ENCODE measurements around the gene SLCO2A1.

Gene SLCO2A1

DNA sequence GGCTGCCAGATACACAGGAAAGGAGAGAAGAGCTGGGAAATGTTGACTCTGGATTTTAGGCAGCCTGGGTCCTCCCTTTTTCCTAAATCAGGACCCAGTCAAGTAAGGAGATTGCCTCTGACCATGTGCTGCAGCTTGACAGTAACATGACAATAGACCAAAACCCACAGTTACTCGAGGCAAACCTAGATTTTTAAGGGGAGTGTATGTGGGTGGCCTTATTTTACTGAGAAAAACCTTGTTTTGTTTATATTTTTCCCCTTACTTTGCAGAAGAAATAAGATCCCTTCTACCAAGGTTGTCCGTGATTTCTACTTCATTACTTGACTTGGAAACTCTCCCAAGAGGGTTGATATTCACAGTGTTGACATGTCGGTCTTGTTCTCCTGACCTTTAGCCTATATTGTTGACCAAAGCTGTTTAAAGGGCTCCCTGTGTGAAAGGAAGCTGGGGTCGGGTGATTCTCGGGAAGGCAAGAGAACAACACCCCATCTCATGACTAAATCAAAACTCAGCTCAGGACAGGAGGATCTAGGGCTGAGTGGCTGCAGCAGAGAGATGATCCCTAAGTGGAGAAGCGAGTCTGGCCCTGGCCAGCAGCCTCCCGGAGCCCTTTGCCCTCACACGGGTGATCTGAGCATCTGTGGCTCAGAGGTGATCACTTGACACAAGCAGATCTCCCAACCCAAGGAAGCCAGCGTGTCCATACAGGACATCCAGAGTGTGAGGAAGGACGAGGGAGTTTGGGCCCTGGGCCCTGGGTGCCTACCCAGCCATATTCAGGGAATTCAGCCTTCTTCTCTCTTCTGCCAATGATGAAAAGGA, 31.0 kb upstream of the SLCO2A1 start:
- DNase-seq = no peak

DNA sequence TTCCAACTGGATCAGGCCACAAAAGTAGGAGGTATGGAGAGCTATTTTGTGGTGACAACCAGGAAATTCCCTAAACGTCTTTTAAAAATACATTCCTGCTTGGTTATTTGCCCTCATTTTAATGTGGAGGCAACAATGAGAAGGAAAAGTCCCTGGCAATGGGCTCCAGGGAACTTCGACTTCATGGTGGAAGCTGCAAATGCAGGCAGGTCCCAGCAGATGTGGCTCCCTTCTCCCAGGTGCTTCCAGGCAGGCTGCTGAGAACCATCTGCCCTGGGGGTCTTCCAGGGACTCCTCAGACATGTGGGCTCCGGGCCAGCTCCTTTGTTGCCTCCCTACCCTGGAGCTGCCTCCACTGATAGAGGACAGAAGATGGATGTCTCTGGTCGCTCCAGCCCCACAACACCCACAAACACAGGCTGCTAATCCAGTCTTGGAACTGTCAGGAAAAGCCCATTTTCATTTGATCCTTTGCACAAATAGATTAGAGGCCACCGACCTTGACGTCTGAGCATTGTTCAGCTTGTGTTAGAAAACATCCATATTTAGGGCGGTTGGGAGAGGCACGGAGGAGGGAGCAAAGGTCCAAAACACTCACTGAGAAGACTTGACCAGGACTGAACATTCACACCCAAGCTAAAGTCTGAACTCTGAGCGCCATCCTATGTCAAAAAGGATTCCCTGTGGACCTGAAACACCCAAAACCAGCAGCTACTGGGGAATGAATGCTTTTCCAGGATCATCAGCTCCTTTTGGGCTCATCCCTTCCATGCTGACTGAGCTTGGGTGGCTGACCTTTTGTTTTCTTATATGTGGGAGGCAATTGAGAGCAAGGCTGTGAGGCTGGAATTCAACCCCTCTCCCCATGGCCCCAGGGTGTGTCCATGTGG, 30.2 kb upstream of the SLCO2A1 start:
- DNase-seq = no peak

DNA sequence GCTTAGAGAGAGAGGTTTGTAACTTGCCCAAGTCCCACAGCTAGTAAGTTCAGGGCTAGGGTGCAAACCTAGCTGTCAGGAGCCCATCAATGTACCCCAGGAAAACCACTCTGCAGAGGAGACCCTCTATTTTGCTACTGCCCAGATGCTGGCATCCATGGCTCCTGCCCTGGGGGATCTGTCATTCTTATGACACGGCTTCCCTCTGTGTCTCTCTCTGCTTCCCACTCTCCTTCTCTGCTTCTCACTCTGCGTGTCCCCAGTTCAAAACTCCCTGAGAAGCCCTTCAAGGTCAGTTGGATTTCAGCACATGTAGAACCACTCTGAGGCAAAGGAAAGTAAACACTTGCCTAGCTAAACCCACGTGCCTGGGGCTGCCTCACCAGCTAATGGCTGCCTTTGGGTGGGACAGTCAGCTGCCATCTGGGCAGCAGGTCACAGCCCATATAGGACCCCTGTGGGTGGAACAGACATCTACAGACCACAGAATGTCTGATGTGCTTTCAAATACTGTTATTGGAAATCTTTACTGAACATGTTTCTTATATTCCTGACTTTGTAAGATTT, 29.4 kb upstream of the SLCO2A1 start:
- DNase-seq = no peak

GRCh38 chr3:134057654-134058110, 28.0 kb upstream of the SLCO2A1 start:
- DNase-seq = peak; percentile 4

GRCh38 chr3:134057006-134057653, 27.4 kb upstream of the SLCO2A1 start:
- no peak for DNase-seq

DNA sequence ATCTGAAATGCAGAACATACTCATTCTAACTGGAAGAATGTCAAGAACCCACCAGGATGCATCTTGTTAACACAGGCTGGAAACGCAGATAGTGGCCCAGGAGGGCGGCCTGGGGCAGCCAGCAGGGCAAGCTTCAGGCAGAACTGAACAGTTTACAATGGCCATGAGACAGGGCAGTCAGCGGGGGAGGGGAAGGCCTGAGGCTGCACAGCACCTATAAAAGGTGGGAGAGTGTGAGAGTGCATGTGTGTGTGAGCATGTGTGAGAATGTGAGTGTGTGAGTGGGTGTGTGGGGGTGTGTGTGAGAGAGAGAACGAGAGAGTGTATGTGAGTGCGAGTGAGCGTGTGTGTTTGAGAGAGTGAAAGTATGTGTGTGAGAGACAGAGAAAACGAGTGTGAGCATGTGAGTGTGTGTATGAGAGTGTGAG, 26.8 kb upstream of the SLCO2A1 start:
- peak; percentile 8 for DNase-seq

- DNase-seq = no peak
Observed at GRCh38 chr3:134055661-134056060, 25.9 kb upstream of the SLCO2A1 start.

GRCh38 chr3:134054881-134055280, 25.2 kb upstream of the SLCO2A1 start:
- no peak for DNase-seq

DNA sequence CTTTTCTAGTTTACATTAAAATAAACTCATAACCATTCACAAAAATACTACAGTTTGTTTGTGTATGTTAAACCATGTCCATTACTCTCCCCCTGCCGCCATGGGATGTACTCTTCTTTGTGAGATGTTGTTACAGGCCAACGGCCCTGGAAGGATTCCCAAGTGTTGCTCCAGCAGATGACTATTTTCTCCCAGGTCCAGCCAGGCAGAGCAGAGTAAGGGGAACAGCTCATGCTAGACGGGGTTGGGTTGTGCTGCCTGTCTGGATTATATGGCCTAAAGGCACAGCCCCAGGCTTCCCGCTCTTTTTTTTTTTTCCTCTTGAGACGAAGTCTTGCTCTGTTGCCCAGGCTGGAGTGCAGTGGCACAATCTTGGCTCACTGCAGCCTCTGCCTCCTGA, 24.5 kb upstream of the SLCO2A1 start:
- DNase-seq = no peak

GRCh38 chr3:134052370-134052769, 22.6 kb upstream of the SLCO2A1 start:
- DNase-seq = no peak

GRCh38 chr3:134049676-134050075, 20.0 kb upstream of the SLCO2A1 start:
- no peak for DNase-seq

DNA sequence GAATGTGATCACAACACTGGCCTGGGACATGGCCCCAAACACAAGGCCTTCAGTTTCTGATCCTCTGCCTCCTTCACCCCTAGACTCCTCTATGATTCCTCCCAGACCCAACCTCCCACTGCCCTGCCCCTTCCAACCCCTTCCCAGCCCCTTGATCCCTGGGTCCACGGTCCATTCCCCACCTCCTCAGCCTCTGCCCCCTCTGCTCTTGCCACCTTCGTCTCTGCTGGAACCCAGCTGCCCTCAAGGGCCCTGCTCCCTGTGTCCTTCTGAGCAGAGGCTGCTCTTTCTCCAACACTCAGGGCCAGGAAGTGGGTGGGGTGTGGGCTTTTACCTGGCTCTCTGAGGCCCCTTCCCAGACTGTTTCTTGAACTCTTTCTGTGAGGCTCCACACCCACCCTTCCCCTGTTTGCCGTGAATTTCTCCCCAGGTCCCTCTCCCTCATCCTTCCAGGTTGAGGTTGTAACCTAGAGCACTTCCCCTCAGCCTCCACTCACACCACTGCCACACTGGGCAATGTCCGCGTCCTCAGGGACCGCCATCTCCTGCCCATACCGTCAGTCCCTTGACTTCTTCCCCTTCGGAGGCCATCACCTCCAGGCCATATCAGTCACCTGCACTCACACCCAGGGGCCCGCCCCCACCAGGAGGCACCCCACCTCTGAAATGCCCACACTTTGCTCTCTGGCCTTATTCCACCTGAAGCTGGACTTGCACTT, 18.7 kb upstream of the SLCO2A1 start:
- no peak for DNase-seq

DNA sequence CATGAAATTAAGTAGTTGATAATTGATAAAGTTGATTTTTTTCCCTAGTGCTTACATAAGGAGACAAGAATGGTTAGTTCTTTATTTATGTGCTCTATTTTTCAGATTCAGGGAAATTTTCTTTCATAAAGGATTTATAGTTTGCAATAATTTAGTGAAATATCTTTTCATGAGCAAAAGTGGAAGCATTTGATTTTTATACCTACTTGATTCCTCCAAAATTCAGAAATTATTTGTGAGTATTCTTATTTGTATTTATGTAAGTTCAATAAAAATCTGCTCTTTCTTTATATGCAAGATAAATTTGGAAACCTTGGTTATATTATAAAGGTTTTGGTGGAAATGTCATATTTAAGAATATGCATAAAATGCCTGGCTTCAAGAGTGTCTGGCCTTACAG, 14.7 kb upstream of the SLCO2A1 start:
- DNase-seq = no peak

DNA sequence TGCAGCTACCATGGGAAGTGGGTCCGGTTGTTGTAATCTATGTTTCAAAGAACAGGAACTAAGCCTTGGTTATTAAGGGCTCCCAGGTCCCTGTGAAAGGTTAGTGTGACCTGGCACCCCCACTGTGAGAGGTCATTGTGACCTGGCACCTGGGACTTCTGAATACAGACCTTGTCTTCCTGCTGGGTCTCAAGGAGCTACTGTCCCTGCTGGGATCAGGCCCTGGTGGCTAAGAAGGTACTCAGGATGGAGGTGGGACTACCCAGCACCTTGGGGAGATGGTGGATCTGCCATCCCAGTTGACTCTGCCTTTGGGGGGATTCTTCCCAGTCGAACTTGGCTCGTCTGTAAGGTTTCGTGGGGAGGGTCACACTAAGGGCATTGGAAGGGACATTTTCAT, 10.3 kb upstream of the SLCO2A1 start:
- no peak for DNase-seq

DNA sequence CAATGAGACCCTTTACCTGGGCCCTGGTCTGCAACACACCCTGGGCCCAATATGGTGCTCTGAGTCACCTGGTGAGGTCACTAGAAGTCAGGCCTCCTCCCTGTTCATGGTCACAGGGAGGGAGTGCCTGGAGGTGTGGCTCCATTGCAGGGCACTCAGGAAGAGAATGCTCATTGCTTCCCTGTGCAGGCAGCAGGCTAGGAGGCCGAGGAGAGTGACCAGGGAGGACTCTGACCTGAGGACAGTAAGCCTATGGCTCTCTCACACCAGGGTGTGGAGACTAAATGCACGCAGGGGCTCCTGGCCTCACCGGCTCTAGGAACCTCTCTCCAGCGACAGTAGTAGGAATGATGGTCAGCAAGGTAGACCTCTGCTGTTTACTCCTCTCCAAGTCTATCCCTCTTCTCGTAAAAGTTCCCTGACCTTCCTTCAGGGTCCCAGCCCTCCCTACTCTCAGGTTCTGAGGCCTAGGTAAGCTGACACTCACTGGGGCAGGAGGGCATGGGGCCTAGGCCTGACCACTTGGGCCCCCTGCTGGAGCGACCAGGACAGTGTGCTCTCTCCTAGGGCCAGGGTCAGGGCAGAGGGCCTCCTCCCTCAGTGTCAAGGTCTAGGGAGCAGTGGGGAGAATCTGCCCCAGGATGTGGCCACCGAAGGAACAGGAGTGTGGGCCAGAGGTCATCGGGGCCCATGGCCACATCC, 9.6 kb upstream of the SLCO2A1 start:
- no peak for DNase-seq

DNA sequence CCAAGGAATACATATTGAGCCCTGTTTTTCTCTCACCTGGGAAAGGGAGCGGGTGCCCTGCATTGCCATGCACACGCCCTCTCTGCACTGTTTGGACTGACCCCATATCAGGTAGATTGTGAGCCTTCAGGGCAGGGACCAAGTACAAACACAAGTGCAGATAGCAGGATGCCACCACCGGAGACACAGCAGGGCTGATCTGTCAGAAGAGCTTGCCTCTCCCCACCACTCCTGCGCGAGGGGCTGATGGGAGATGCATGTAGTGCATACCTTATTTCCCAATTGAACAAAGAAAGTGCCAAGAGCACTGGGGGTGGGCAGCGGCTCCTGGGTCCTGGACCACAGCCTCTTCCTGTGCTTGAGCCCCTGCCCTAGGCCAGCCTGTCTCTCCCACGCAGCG, 9.0 kb upstream of the SLCO2A1 start:
- DNase-seq = no peak

DNA sequence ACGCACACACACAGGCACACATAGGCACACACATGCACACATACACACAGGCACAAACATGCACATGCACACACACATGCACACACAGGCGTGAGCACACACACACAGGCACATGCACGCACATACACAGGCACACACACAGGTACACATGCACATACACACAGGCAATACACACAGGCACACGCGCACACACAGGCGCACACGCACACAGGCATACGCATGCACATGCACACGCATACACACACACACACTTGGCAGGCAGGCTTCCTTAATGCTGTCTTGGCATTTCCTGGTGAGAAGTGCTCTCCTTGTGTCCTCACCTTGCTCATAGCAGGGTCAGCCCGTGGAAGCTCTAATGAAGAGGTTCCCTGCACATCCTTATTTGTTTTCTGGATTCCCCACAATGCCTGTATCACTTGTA, 8.4 kb upstream of the SLCO2A1 start:
- DNase-seq = no peak

DNA sequence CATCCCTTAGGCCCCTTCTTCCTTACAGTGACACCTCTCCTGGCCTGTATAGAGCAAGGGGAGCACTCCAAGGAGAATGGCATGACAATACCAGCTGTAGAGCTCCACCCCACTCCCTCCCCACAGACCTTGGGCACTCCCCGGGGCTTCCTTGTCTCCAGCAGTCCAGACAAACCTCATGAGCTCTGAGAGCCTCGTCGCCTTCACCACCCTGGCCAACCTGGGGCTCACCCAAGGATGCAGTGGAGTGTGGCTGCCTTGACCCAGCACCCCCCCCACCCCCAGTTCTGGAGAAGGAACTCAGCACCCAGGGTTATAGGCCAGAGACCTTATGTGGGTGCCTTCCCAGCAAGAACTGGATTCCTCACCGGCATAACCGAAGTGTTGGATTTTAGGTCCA, 7.4 kb upstream of the SLCO2A1 start:
- no peak for DNase-seq

- no peak for DNase-seq
Observed at GRCh38 chr3:134036291-134036690, 6.6 kb upstream of the SLCO2A1 start.

DNA sequence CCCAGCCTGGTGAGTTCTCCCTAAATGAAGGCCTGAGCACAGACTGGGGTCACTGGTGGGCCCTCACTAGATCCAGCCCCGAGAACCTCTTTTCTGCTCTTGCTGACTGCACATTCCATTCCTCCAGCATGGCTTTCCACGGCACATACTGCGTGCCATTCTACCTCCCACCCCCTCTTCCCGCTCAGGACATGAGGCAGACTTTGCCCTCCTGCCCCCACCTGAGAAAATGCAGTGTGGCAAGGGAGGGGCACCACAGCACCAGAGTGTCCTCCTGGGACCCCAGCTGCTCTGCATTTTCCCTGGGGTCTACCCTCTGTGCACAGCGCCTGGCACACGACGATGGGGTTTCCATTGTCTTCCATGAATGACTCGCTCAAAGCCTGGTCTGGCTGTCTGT, 6.1 kb upstream of the SLCO2A1 start:
- DNase-seq = no peak

DNA sequence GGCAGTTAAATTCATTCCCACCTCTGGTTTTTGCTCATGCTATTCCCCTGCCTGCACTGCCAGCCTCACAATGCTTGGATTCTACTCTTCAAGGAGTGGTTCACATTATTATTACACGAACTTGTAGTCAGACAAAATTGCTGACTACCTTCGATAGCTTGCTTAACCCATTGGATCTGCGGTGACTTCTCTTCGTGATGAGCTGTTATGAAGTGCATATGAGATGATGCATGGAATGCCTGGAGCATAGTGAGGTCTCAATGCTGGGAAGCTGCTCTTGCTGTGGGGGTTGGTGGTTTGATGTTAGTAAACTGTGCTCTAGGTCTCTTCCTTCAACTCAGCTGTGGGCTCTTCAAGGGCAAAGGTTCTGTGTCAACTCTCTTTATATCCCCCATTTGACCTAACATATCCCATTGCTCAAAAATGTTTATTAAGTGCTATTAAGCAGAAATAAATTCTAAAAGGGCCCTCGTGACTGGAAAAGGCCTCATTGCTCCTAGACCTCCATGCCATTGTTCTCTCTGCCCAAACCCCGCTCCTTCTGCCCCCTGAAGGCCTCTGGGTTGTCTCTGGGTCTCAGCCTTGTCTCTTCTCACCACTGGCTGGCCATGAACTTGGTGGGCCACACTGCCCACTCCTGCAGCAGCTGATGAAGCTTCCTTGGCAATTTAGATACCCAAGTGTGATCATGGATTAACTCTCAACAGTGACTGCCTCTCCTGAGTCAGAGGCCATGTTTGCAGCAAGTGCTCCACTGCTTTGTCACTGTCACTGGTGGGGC, 4.5 kb upstream of the SLCO2A1 start:
- no peak for DNase-seq
